Activated naive CD4-positive, alpha-beta T cell treated with anti-CD3 and anti-CD28 coated beads, Interleukin-2, amount 50 U/mL, for 72 hours (primary cell): ENCODE measurements around the gene ZC3H14. TPM values are rescaled to one million over a fixed set of nuclear protein-coding genes. Genes with fewer than 3 reads are reported as not detected.

Experiments
- ATAC-seq, 2 donors: fragments of 150-1000 bp; cut with Tn5 transposase; 2 replicates each; pipeline ENCODE4 v1.10.0; 2021; ENCODE audit warnings: mild to moderate bottlenecking in 2 of 2, moderate library complexity in 2 of 2
- DNase-seq, 2 donors: peaks; one replicate each; pipeline ENCODE4 v3.0.0; 2021 to 2022; ENCODE audit warnings: low spot score in 2 of 2
- H3K27ac Mint-ChIP-seq, 2 donors: one replicate each; pipeline ENCODE4 v1.8.0; 2022; ENCODE audit warnings: mild to moderate bottlenecking in 2 of 2, mixed read lengths in 2 of 2
- H3K36me3 Mint-ChIP-seq, 2 donors: one replicate each; pipeline ENCODE4 v1.8.0; 2022; ENCODE audit warnings: mixed read lengths in 2 of 2
- H3K9me3 Mint-ChIP-seq, 2 donors: one replicate each; pipeline ENCODE4 v1.8.0; 2022; ENCODE audit warnings: mixed read lengths in 2 of 2
- total RNA-seq, 2 donors: library from RNA; stranded (reverse); gene quantifications; one replicate each; pipeline ENCODE4 v1.2.3, GENCODE V29; 2022

ZC3H14 gene
- total RNA-seq, 2 donors from 2014 or later: 40.8 to 45.2 TPM

GRCh38 chr14:88617479-88617878, 54.6 kb downstream of the ZC3H14 start:
- DNase-seq (no peak), ATAC-seq (no peak)
- H3K36me3 Mint-ChIP-seq: peaks cover 0 to 5% of the 10 kb centered on the region in 2 donors
- no peaks in the 10 kb centered on the region for H3K9me3 Mint-ChIP-seq
- H3K27ac Mint-ChIP-seq: no peak overlapping the region

DNA sequence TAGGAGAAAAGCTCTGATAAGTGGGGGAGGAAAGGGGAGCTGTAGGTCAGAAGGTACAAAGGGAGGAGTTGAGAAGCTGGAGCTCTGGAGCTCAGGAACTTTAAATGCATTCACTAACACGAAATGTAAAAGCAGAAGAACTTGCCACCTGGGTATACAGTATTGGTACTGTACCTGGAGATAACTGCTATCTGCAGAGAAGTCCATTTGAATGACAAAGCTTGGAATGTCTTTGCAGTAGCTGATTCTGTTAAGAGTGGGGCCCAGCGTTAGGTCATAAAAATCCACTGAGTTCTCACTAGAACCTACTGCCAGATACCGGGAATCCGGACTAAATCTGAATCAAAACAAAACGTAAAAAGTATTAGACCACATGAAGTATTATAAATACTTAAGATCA, 55.6 kb downstream of the ZC3H14 start:
- DNase-seq: no peak
- Mint-ChIP-seq H3K36me3 (peaks cover 0 to 2% of the 10 kb centered on the region in 2 donors), H3K27ac (no peak overlapping the region), H3K9me3 (no peaks in the 10 kb centered on the region)
- ATAC-seq: no peak

GRCh38 chr14:88621100-88621499, 58.3 kb downstream of the ZC3H14 start:
- DNase-seq: no peak
- Mint-ChIP-seq H3K9me3 (no peaks in the 10 kb centered on the region), H3K36me3 (peaks cover 0 to 7% of the 10 kb centered on the region in 2 donors), H3K27ac (no peak overlapping the region)
- no peak for ATAC-seq

DNA sequence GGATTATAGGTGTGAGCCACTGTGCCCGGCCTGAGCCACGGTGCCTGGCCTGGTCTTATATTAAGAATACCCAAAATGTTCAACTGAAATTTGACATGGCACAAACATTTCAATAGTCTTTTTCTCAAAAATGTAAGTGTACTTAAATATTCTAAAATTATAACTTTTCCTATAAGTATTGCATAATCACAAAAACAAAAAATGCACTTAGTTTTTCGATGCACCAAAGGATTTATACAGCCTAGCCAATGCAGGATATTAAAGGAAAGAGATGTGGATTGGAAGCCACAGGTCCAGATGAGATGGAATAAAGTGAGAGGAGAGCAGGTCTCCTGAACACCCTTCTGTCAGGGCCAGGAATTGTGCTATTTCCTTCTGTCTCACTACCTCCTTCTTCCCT, 62.8 kb downstream of the ZC3H14 start:
- ATAC-seq (no peak), DNase-seq (no peak)
- Mint-ChIP-seq H3K27ac (no peak overlapping the region), H3K9me3 (no peaks in the 10 kb centered on the region), H3K36me3 (peaks cover 0 to 7% of the 10 kb centered on the region in 2 donors)

- no peak for DNase-seq
- Mint-ChIP-seq H3K9me3 (no peaks in the 10 kb centered on the region), H3K36me3 (peaks cover 0 to 7% of the 10 kb centered on the region in 2 donors), H3K27ac (no peak overlapping the region)
- ATAC-seq: no peak
These were observed 65.2 kb downstream of the ZC3H14 start for GRCh38 chr14:88628033-88628432.

- ATAC-seq (no peak), DNase-seq (no peak)
- Mint-ChIP-seq H3K9me3 (no peaks in the 10 kb centered on the region), H3K36me3 (peaks cover 0 to 7% of the 10 kb centered on the region in 2 donors), H3K27ac (no peak overlapping the region)
These were observed 65.6 kb downstream of the ZC3H14 start for GRCh38 chr14:88628462-88628861.

DNA sequence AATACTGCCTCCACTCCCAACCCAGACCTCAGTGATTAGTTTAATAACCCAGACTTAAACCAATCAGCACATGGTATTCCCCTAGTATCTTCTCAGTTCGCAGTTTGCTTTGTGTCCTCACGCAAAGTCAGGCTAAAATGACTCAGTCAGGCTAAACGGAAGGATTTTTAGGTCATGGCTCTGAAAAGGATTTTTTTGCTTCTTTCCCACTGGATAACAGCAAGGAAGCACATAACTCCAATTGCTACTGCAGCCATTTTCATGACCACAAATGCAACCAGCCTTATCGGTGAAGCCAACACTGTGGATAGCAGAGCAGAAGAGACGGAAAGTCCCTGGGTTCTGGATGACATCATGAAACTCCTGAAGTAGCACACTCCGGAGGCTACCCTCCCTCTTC, 67.7 kb downstream of the ZC3H14 start:
- DNase-seq (no peak), ATAC-seq (no peak)
- no peaks in the 10 kb centered on the region for H3K36me3 Mint-ChIP-seq
- H3K27ac Mint-ChIP-seq: no peak overlapping the region
- H3K9me3 Mint-ChIP-seq: no peaks in the 10 kb centered on the region

DNA sequence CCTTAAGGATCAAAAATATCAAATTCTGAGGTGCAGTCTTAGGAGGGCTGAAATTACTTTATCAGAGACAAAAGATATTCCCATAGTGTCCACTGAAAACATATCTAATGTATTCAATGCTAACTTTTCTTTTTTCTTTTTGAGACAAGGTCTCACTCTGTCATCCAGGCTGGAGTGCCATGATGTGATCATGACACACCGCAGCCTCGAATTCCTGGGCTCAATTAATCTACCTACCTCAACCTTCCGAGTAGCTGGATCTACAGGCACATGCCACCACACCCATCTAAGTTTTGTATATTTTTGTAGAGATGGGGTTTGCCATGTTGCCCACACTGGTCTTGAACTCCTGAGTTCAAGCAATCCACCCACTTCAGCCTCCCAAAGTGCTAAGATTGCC, 68.3 kb downstream of the ZC3H14 start:
- Mint-ChIP-seq H3K27ac (no peak overlapping the region), H3K36me3 (no peaks in the 10 kb centered on the region), H3K9me3 (no peaks in the 10 kb centered on the region)
- DNase-seq (no peak), ATAC-seq (no peak)

DNA sequence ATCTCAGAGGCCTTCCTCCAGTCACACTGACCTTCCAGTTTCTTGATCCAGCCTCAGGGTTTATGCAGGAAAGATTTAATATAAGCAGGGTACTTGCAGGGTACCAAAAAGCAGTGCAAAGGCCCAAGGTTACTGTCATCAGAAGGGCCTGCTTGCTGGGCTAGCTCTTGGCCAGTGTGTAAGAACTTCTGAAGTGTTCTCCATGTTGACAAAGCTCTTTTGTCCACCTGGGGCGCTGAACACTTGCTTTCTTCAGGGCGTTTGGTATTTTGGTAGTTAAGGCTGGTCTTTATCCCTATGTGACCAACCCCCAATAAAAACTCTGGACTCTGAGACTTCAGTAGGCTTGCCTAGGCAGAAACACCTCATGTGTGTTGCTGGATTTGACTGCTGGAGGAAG, 69.7 kb downstream of the ZC3H14 start:
- H3K36me3 Mint-ChIP-seq: no peaks in the 10 kb centered on the region
- DNase-seq (no peak), ATAC-seq (no peak)
- no peaks in the 10 kb centered on the region for H3K9me3 Mint-ChIP-seq
- no peak overlapping the region for H3K27ac Mint-ChIP-seq

GRCh38 chr14:88639221-88639620, 76.4 kb downstream of the ZC3H14 start:
- Mint-ChIP-seq H3K27ac (no peak overlapping the region), H3K9me3 (peaks cover 12 to 14% of the 10 kb centered on the region in 2 donors), H3K36me3 (peaks cover 34 to 37% of the 10 kb centered on the region in 2 donors)
- DNase-seq: no peak
- no peak for ATAC-seq

- no peak for ATAC-seq
- Mint-ChIP-seq H3K27ac (no peak overlapping the region), H3K36me3 (peaks cover 18 to 25% of the 10 kb centered on the region in 2 donors), H3K9me3 (no peaks in the 10 kb centered on the region)
- DNase-seq: no peak
These were observed 97.2 kb downstream of the ZC3H14 start for GRCh38 chr14:88660056-88660455.

- ATAC-seq: peak; percentile 63 to 72
- peaks cover 15 to 16% of the 10 kb centered on the region in 2 donors for H3K36me3 Mint-ChIP-seq
- H3K27ac Mint-ChIP-seq: no peak overlapping the region
- H3K9me3 Mint-ChIP-seq: peaks cover 12 to 13% of the 10 kb centered on the region in 2 donors
- peak in 1 of 2 donors; percentile 60 for DNase-seq
These were observed 104.9 kb downstream of the ZC3H14 start for GRCh38 chr14:88667555-88668273.

DNA sequence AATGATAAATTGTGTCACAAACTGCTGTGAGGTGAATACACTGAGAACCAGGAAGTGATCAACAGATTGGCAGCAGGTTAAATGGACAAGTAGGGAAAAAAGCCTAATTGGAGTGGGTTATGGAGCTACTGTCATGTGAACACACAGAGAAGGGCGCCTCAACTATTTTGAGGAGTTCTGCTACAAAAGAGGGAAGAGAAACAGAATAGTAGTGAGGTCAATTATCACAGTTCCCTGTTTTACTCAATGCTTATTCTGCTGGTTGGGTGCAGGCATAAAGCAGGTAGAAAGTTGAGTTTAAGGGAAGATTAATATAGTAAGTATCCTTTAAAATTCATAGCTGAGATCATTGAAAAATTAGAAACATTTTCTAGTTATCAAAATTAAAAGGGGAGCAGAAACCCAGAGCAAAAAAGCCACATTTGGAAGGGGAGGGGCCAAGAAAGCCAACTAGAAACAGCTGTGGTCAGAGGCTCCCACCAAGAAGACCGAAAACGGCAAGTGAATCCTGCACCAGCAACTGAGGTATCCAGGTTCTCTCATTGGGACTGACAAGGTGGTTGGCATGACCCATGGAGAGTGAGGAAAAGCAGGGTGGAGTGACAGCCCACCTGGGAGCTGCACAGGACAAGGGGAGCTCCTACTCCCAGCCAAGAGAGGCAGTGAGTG, 105.7 kb downstream of the ZC3H14 start:
- H3K27ac Mint-ChIP-seq: no peak overlapping the region
- no peak for ATAC-seq
- peaks cover 12 to 17% of the 10 kb centered on the region in 2 donors for H3K9me3 Mint-ChIP-seq
- no peak for DNase-seq
- H3K36me3 Mint-ChIP-seq: peaks cover 20 to 21% of the 10 kb centered on the region in 2 donors

- Mint-ChIP-seq H3K9me3 (peaks cover 12 to 17% of the 10 kb centered on the region in 2 donors), H3K36me3 (peaks cover 21 to 25% of the 10 kb centered on the region in 2 donors), H3K27ac (no peak overlapping the region)
- DNase-seq (no peak), ATAC-seq (no peak)
These were observed 106.5 kb downstream of the ZC3H14 start for GRCh38 chr14:88669346-88669745.

Other genes starting within 250 kb of the ZC3H14 start
- gene KCNK10, start 239.8 kb upstream of the ZC3H14 start, total RNA-seq: not detected
- 1 to 10 TPM; 2.3 to 4.4 TPM for gene SPATA7, start 177.4 kb upstream of the ZC3H14 start, total RNA-seq
- not detected for gene PTPN21, start 8.0 kb upstream of the ZC3H14 start, total RNA-seq
- 1 to 10 TPM; 1.1 to 2.9 TPM for gene EML5, start 229.9 kb downstream of the ZC3H14 start, total RNA-seq